GM12891 (cell line): ENCODE measurements around the gene ARAP2.

Source experiments
- POLR2A ChIP-seq: IDR thresholded peaks from 2 replicates; pipeline ENCODE4 v1.6.1; 2011; ENCODE audit warnings: low read depth, low read length, control low read depth
- POLR2AphosphoS5 ChIP-seq: IDR thresholded peaks from 2 replicates; pipeline ENCODE4 v1.6.1; 2011; ENCODE audit warnings: low read depth, low read length, control low read depth
- POU2F2 ChIP-seq: IDR thresholded peaks from 2 replicates; pipeline ENCODE4 v1.6.1; 2011; ENCODE audit warnings: low read depth, mild to moderate bottlenecking, control low read depth, low read length, moderate library complexity
- SPI1 ChIP-seq: IDR thresholded peaks from 2 replicates; pipeline ENCODE4 v1.6.1; 2011; ENCODE audit warnings: low read depth, low read length, control low read depth
- TAF1 ChIP-seq: IDR thresholded peaks from 2 replicates; pipeline ENCODE4 v1.6.1; 2011; ENCODE audit warnings: low read depth, low read length, control low read depth

GRCh38 chr4:36020351-36020750 is 224.0 kb downstream of the ARAP2 start:
- no peak for TF ChIP-seq POLR2AphosphoS5
- TF ChIP-seq POU2F2 = no peak
- TF ChIP-seq POLR2A = no peak
- TF ChIP-seq SPI1 = no peak
- no peak for TF ChIP-seq TAF1
